OCI-LY7 (cell line): Measurements from ENCODE around the gene THRB. TPM values are rescaled to one million over a fixed set of nuclear protein-coding genes. Genes with fewer than 3 reads are reported as not detected.

ENCODE experiments used
- BruUV-seq: library from RNA; stranded (reverse); fragments of 400-500 nt; replicated peaks from 2 replicates; lab custom pipeline; 2021; lab: Mats Ljungman, UMichigan
- CTCF ChIA-PET: fragments of 300-600 bp; sonication (Branson Sonifier 250); formaldehyde crosslinking; loops from one replicate; lab custom pipeline; 2022; ENCODE audit warnings: antibody characterized with exemption; ENCODE audit not compliant: unreplicated experiment; lab: Charles Lee
- POLR2A ChIA-PET: fragments of 300-600 bp; sonication (Branson Sonifier 250); formaldehyde crosslinking; loops from one replicate; lab custom pipeline; 2022; ENCODE audit warnings: antibody characterized with exemption; lab: Charles Lee
- DNase-seq: peaks from one replicate; pipeline ENCODE4 v3.0.0-alpha.2; 2015; ENCODE audit warnings: low spot score
- H2AFZ ChIP-seq: fragments of 200-600 bp; sonication (generic), shearing (Covaris generic); 2 replicates; pipeline ENCODE4 v1.6.1; 2014; ENCODE audit warnings: mild to moderate bottlenecking, antibody characterized with exemption, low read length, moderate library complexity
- H3K27ac ChIP-seq: fragments of 200-600 bp; sonication (generic); 2 replicates; pipeline ENCODE4 v1.5.1; 2014; ENCODE audit warnings: mixed run types, low read depth, mild to moderate bottlenecking, moderate library complexity, low read length, inconsistent platforms; ENCODE audit not compliant: poor library complexity, severe bottlenecking
- H3K36me3 ChIP-seq: fragments of 200-600 bp; sonication (generic); 2 replicates; pipeline ENCODE4 v1.6.1; 2014; ENCODE audit warnings: mild to moderate bottlenecking, antibody characterized with exemption, low read length, moderate library complexity, mixed read lengths; ENCODE audit not compliant: insufficient read depth
- H3K4me1 ChIP-seq: fragments of 200-600 bp; sonication (generic); 2 replicates; pipeline ENCODE4 v1.5.1; 2014; ENCODE audit warnings: mild to moderate bottlenecking, low read length; ENCODE audit not compliant: insufficient read depth, poor library complexity, severe bottlenecking
- H3K4me2 ChIP-seq: fragments of 200-600 bp; sonication (generic); 2 replicates; pipeline ENCODE4 v1.6.1; 2014; ENCODE audit warnings: mild to moderate bottlenecking, low read length
- H3K4me3 ChIP-seq: fragments of 200-600 bp; sonication (generic); 2 replicates; pipeline ENCODE4 v1.5.1; 2014; ENCODE audit warnings: mild to moderate bottlenecking, low read depth, low read length; ENCODE audit not compliant: poor library complexity, severe bottlenecking
- H3K79me2 ChIP-seq: fragments of 200-600 bp; sonication (generic); 2 replicates; pipeline ENCODE4 v1.6.1; 2016; ENCODE audit warnings: low read depth, mild to moderate bottlenecking, low read length, moderate library complexity, mixed read lengths; ENCODE audit not compliant: insufficient read depth
- H3K9me2 ChIP-seq: fragments of 200-600 bp; sonication (generic); 2 replicates; pipeline ENCODE4 v1.6.1; 2016; ENCODE audit warnings: mild to moderate bottlenecking, low read length, mixed read lengths; ENCODE audit not compliant: insufficient read depth
- H3K9me3 ChIP-seq: fragments of 200-600 bp; sonication (generic); 2 replicates; pipeline ENCODE4 v1.6.1; 2014; ENCODE audit warnings: mild to moderate bottlenecking, mixed run types, low read length, mixed read lengths
- H4K20me1 ChIP-seq: fragments of 200-600 bp; sonication (generic); 2 replicates; pipeline ENCODE4 v1.6.1; 2014; ENCODE audit warnings: mild to moderate bottlenecking, antibody characterized with exemption, low read length, moderate library complexity, mixed read lengths; ENCODE audit not compliant: insufficient read depth
- EZH2phosphoT487 ChIP-seq: fragments of 200-600 bp; sonication (generic); IDR thresholded peaks from 2 replicates; pipeline ENCODE4 v1.6.1; 2018; ENCODE audit warnings: low read depth, borderline replicate concordance, mild to moderate bottlenecking, mixed run types, antibody characterized with exemption, low read length, moderate library complexity, mixed read lengths
- intact Hi-C: fragments of 100-400 bp; cut with micrococcal nuclease; formaldehyde crosslinking; loops from one replicate; pipeline ENCODE4 v1.10.0; 2022; ENCODE audit not compliant: unreplicated experiment
- total RNA-seq, 2 experiments: library from RNA; depleted of rRNA in 1 of 2; stranded (reverse); fragments of >200 nt in 1 of 2; shearing (Covaris generic) in 1 of 2; gene quantifications; 2 replicates each; pipeline ENCODE4 v1.2.3, GENCODE V29; 2014 to 2022
- TF ChIP-seq, protein P1 (sequence below): fragments of 200-600 bp; sonication (generic); conservative IDR thresholded peaks from 2 replicates; pipeline ENCODE4 v1.5.1; 2014; ENCODE audit warnings: mild to moderate bottlenecking, antibody characterized with exemption, low read length, moderate library complexity, mixed read lengths

Gene THRB
- total RNA-seq, 2 experiments from 2014 or later: not detected

- DNase-seq: no peak
- BruUV-seq: no TSS peak
- H3K4me3 ChIP-seq: no peak overlapping the region
- H3K79me2 ChIP-seq: no peaks in the 10 kb centered on the region
- TF ChIP-seq EZH2phosphoT487: no peak
- TF ChIP-seq, protein P1, sequence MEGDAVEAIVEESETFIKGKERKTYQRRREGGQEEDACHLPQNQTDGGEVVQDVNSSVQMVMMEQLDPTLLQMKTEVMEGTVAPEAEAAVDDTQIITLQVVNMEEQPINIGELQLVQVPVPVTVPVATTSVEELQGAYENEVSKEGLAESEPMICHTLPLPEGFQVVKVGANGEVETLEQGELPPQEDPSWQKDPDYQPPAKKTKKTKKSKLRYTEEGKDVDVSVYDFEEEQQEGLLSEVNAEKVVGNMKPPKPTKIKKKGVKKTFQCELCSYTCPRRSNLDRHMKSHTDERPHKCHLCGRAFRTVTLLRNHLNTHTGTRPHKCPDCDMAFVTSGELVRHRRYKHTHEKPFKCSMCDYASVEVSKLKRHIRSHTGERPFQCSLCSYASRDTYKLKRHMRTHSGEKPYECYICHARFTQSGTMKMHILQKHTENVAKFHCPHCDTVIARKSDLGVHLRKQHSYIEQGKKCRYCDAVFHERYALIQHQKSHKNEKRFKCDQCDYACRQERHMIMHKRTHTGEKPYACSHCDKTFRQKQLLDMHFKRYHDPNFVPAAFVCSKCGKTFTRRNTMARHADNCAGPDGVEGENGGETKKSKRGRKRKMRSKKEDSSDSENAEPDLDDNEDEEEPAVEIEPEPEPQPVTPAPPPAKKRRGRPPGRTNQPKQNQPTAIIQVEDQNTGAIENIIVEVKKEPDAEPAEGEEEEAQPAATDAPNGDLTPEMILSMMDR: no peak
- no peak overlapping the region for H2AFZ ChIP-seq
- POLR2A ChIA-PET: no interaction called here
- H4K20me1 ChIP-seq: no peaks in the 10 kb centered on the region
- H3K27ac ChIP-seq: no peak overlapping the region
- H3K9me3 ChIP-seq: no peaks in the 10 kb centered on the region
- CTCF ChIA-PET: no interaction called here
- no peaks in the 10 kb centered on the region for H3K4me1 ChIP-seq
- no peaks in the 10 kb centered on the region for H3K9me2 ChIP-seq
- intact Hi-C loops: no loop called here
- H3K4me2 ChIP-seq: no peak overlapping the region
- no peaks in the 10 kb centered on the region for H3K36me3 ChIP-seq
Observed at GRCh38 chr3:24336101-24336500, 158.5 kb downstream of the THRB start.

GRCh38 chr3:24332092-24332491 is 162.6 kb downstream of the THRB start:
- intact Hi-C loops: no loop called here
- Histone ChIP-seq H3K27ac (no peak overlapping the region), H3K9me2 (no peaks in the 10 kb centered on the region), H3K79me2 (no peaks in the 10 kb centered on the region), H3K36me3 (no peaks in the 10 kb centered on the region), H3K9me3 (no peaks in the 10 kb centered on the region), H2AFZ (no peak overlapping the region), H3K4me3 (no peak overlapping the region), H4K20me1 (no peaks in the 10 kb centered on the region), H3K4me2 (no peak overlapping the region), H3K4me1 (no peaks in the 10 kb centered on the region)
- no TSS peak for BruUV-seq
- TF ChIP-seq, protein P1: no peak
- no peak for TF ChIP-seq EZH2phosphoT487
- DNase-seq: no peak
- POLR2A ChIA-PET: no interaction called here
- CTCF ChIA-PET: no interaction called here

- Histone ChIP-seq H3K36me3 (no peaks in the 10 kb centered on the region), H2AFZ (no peak overlapping the region), H3K9me3 (no peaks in the 10 kb centered on the region), H3K79me2 (no peaks in the 10 kb centered on the region), H4K20me1 (no peaks in the 10 kb centered on the region), H3K4me2 (no peak overlapping the region), H3K4me1 (no peaks in the 10 kb centered on the region), H3K9me2 (no peaks in the 10 kb centered on the region), H3K4me3 (no peak overlapping the region), H3K27ac (no peak overlapping the region)
- ChIA-PET CTCF (no interaction called here), POLR2A (interaction anchor here (0.5 to 0.7 kb wide), 3 partner anchors 119 to 415 kb away, joined by 3 to 5 read pairs (median 4); no protein-coding TSS in a partner anchor)
- DNase-seq: no peak
- no TSS peak for BruUV-seq
- TF ChIP-seq, protein P1: no peak
- TF ChIP-seq EZH2phosphoT487: no peak
- intact Hi-C loops: no loop called here
Observed at GRCh38 chr3:24323272-24323671, 171.4 kb downstream of the THRB start.
